HepG2 (cell line): ENCODE results near the gene PSRC1. TPM values are rescaled to one million over a fixed set of nuclear protein-coding genes. Genes with fewer than 3 reads are reported as not detected.

Experiments used
- ATM ChIP-seq: fragments of 450-650 bp; IDR thresholded peaks from 2 replicates; pipeline ENCODE4 v1.7.1; 2017; ENCODE audit warnings: mild to moderate bottlenecking, borderline replicate concordance
- HMG20B ChIP-seq: conservative IDR thresholded peaks from 2 replicates; pipeline ENCODE4 v1.6.1; 2016; ENCODE audit warnings: missing genetic modification reagents, missing compliant biosample characterization
- MBNL3 ChIP-seq: fragments of 250-450 bp; sonication (Bioruptor Pico); conservative IDR thresholded peaks from 2 replicates; pipeline ENCODE4 v1.8.0; 2022; ENCODE audit warnings: mild to moderate bottlenecking, inconsistent platforms
- polyA plus RNA-seq, 8 experiments: library from polyadenylated mRNA; depleted of rRNA in 3 of 8; stranded (reverse) in 7 of 8; unstranded in 1 of 8; fragments of >200 nt; fragmentation: Illumina TruSeq in 4 of 8; extraction: Trizol in 4 of 8; gene quantifications; 2 replicates each; pipeline versions ENCODE4 v1.2.1 to v1.2.3, GENCODE V29; 2011 to 2016; ENCODE audit warnings: low read depth in 4 of 8, missing spikeins in 1 of 8, mixed read lengths in 1 of 8; ENCODE audit not compliant: insufficient read depth in 1 of 8
- total RNA-seq, 5 experiments: library from RNA; depleted of rRNA; stranded (reverse); fragments of >200 nt; fragmentation: Illumina TruSeq; extraction: Trizol; gene quantifications; 2 replicates each; pipeline ENCODE4 v1.2.3, GENCODE V29; 2016; ENCODE audit warnings: low read depth in 1 of 5
- TF ChIP-seq, protein P1 (sequence below): sonication (generic); formaldehyde crosslinking; IDR thresholded peaks from 2 replicates; pipeline ENCODE4 v1.4.0; 2020; ENCODE audit warnings: low read depth, mild to moderate bottlenecking, missing genetic modification reagents
- TF ChIP-seq, protein P2 (sequence below): sonication (generic); formaldehyde crosslinking; IDR thresholded peaks from 2 replicates; pipeline ENCODE4 v1.4.0; 2020; ENCODE audit warnings: mild to moderate bottlenecking, missing genetic modification reagents
- TF ChIP-seq, protein P3 (sequence below): sonication (generic); formaldehyde crosslinking; IDR thresholded peaks from 2 replicates; pipeline ENCODE4 v1.5.0; 2020; ENCODE audit warnings: missing genetic modification reagents
- TF ChIP-seq, protein P4 (sequence below): sonication (generic); formaldehyde crosslinking; IDR thresholded peaks from 2 replicates; pipeline ENCODE4 v1.4.0; 2020; ENCODE audit warnings: missing genetic modification reagents, borderline replicate concordance

The PSRC1 gene
- total and polyA plus RNA-seq, 2 of the 13 experiments (the other 11 are each of a cell fraction or from before 2014, with no cell fraction given), result 28.6 to 30.3 TPM

DNA sequence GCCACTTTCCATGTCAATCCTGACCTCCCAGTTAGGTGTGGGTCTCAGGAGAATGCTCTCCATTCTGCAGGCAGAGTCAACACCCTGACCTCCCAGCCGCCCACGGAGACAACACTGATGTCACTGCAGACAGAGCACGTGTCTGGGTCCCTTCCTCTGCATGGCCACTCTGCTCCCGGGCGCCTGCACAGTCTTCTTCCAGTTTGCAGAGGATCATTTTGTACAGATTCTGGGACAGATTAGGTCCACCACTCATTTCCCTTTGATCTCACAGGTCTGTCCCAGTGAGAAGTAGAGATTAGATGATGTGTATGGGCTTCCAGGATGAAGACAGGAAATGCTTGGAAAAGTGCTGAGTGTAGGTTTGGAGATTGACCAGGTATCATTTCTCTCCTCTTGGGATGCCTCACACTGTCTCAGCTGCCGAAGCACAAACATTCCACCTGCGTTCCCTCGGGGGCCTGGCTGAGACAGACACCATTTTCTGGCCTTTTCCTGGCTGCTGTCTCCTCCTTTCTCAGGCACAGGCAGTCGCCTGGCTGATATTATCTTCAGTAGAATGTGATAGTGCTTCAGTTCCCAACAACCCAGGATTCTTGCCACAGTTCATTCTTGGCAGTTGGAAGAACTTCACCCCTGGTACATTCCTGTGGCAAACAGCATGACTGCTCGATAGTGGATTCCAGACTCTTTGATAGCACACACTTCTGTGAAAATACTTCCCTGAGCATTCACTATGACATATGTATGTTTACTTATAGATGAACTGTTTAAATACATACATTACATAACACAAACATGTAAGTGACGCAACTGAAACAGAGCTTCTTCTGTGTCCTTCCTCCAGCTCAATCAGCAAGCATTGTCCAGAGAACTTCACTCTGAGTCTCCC, 16.0 kb upstream of the PSRC1 start (continued):
- TF ChIP-seq, protein P1, sequence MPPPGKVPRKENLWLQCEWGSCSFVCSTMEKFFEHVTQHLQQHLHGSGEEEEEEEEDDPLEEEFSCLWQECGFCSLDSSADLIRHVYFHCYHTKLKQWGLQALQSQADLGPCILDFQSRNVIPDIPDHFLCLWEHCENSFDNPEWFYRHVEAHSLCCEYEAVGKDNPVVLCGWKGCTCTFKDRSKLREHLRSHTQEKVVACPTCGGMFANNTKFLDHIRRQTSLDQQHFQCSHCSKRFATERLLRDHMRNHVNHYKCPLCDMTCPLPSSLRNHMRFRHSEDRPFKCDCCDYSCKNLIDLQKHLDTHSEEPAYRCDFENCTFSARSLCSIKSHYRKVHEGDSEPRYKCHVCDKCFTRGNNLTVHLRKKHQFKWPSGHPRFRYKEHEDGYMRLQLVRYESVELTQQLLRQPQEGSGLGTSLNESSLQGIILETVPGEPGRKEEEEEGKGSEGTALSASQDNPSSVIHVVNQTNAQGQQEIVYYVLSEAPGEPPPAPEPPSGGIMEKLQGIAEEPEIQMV (CRISPR knock-in tag), result peak; percentile 30; the same call in 1 of the 2 replicates
- TF ChIP-seq, protein P2, sequence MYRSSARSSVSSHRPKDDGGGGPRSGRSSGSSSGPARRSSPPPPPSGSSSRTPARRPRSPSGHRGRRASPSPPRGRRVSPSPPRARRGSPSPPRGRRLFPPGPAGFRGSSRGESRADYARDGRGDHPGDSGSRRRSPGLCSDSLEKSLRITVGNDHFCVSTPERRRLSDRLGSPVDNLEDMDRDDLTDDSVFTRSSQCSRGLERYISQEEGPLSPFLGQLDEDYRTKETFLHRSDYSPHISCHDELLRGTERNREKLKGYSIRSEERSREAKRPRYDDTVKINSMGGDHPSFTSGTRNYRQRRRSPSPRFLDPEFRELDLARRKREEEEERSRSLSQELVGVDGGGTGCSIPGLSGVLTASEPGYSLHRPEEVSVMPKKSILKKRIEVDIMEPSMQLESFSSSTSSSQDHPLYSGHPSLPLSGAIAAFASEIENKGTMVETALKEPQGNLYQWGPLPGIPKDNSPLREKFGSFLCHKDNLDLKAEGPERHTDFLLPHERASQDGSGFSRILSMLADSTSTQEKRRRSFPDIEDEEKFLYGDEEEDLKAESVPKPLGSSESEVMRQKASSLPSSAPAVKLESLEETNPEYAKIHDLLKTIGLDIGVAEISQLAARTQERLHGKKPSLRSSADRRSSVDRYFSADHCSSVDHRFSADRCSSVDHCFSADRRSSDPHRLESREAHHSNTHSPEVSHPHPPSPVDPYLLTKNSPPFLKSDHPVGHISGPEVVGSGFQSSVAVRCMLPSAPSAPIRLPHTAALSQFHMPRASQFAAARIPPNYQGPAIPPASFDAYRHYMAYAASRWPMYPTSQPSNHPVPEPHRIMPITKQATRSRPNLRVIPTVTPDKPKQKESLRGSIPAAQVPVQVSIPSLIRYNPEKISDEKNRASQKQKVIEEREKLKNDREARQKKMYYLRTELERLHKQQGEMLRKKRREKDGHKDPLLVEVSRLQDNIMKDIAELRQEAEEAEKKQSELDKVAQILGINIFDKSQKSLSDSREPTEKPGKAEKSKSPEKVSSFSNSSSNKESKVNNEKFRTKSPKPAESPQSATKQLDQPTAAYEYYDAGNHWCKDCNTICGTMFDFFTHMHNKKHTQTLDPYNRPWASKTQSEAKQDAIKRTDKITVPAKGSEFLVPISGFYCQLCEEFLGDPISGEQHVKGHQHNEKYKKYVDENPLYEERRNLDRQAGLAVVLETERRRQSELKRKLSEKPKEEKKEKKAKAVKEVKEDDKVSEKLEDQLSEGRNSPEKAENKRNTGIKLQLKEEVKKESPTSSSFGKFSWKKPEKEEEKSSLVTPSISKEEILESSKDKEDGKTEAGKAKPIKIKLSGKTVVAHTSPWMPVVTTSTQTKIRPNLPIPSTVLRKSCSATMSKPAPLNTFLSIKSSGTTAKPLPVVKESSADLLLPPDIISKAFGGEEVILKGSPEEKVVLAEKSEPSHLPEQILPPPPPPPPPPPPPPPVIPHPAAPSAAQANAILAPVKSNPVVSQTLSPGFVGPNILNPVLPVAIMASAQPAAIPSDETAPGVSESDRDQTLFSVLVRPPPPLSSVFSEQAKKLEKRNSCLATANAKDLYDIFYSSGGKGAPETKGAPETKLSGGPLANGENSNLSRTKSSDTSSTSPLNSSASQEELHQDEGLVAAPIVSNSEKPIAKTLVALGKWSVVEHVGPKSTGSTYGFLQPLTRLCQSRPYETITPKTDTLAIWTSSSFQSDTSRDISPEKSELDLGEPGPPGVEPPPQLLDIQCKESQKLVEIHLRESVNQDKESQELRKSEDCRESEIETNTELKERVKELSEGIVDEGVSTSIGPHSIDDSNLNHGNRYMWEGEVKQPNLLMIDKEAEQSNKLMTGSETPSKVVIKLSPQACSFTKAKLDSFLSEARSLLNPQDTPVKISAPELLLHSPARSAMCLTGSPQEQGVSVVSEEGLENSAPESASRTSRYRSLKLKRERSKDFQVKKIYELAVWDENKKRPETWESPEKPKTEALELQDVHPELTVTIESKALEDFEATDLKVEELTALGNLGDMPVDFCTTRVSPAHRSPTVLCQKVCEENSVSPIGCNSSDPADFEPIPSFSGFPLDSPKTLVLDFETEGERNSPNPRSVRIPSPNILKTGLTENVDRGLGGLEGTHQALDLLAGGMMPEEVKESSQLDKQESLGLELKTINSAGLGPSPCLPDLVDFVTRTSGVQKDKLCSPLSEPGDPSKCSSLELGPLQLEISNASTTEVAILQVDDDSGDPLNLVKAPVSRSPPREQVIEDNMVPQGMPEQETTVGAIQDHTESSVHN, result no peak
- TF ChIP-seq, protein P3, sequence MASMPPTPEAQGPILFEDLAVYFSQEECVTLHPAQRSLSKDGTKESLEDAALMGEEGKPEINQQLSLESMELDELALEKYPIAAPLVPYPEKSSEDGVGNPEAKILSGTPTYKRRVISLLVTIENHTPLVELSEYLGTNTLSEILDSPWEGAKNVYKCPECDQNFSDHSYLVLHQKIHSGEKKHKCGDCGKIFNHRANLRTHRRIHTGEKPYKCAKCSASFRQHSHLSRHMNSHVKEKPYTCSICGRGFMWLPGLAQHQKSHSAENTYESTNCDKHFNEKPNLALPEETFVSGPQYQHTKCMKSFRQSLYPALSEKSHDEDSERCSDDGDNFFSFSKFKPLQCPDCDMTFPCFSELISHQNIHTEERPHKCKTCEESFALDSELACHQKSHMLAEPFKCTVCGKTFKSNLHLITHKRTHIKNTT (CRISPR knock-in tag), result no peak
- TF ChIP-seq ATM, result no peak
- TF ChIP-seq, protein P4, sequence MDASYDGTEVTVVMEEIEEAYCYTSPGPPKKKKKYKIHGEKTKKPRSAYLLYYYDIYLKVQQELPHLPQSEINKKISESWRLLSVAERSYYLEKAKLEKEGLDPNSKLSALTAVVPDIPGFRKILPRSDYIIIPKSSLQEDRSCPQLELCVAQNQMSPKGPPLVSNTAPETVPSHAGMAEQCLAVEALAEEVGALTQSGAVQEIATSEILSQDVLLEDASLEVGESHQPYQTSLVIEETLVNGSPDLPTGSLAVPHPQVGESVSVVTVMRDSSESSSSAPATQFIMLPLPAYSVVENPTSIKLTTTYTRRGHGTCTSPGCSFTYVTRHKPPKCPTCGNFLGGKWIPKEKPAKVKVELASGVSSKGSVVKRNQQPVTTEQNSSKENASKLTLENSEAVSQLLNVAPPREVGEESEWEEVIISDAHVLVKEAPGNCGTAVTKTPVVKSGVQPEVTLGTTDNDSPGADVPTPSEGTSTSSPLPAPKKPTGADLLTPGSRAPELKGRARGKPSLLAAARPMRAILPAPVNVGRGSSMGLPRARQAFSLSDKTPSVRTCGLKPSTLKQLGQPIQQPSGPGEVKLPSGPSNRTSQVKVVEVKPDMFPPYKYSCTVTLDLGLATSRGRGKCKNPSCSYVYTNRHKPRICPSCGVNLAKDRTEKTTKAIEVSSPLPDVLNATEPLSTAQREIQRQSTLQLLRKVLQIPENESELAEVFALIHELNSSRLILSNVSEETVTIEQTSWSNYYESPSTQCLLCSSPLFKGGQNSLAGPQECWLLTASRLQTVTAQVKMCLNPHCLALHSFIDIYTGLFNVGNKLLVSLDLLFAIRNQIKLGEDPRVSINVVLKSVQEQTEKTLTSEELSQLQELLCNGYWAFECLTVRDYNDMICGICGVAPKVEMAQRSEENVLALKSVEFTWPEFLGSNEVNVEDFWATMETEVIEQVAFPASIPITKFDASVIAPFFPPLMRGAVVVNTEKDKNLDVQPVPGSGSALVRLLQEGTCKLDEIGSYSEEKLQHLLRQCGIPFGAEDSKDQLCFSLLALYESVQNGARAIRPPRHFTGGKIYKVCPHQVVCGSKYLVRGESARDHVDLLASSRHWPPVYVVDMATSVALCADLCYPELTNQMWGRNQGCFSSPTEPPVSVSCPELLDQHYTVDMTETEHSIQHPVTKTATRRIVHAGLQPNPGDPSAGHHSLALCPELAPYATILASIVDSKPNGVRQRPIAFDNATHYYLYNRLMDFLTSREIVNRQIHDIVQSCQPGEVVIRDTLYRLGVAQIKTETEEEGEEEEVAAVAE (CRISPR knock-in tag), result 0 out of 2 replicates have a peak, but pooled peaks have one; percentile 18
- TF ChIP-seq MBNL3 (CRISPR knock-in tag), result no peak
- TF ChIP-seq HMG20B (CRISPR knock-in tag), result peak; percentile 23; the same call in 1 of the 2 replicates
